Adipocyte (in vitro differentiated cells): ENCODE measurements around the gene ANKRD12.

Experiments
- DNase-seq: peaks from one replicate; pipeline ENCODE4 v3.0.0-alpha.2; 2015; ENCODE audit warnings: low read depth
- H3K27me3 ChIP-seq: replicated peaks from 2 replicates; pipeline ENCODE4 v1.7.0; 2013; ENCODE audit warnings: mild to moderate bottlenecking, low read length, moderate library complexity; ENCODE audit not compliant: control insufficient read depth, insufficient read depth
- H3K36me3 ChIP-seq: 2 replicates; pipeline ENCODE4 v1.7.0; 2013; ENCODE audit warnings: low read length, mild to moderate bottlenecking, moderate library complexity; ENCODE audit not compliant: control insufficient read depth, insufficient read depth, severe bottlenecking
- H3K4me1 ChIP-seq: 2 replicates; pipeline ENCODE4 v1.7.0; 2013; ENCODE audit warnings: mild to moderate bottlenecking, low read length, moderate library complexity; ENCODE audit not compliant: control insufficient read depth, insufficient read depth
- H3K4me3 ChIP-seq: 2 replicates; pipeline ENCODE4 v1.7.0; 2013; ENCODE audit warnings: mild to moderate bottlenecking, low read length, moderate library complexity
- H3K9ac ChIP-seq: 2 replicates; pipeline ENCODE4 v1.7.0; 2013; ENCODE audit warnings: mild to moderate bottlenecking, low read length, moderate library complexity
- H3K9me3 ChIP-seq: 2 replicates; pipeline ENCODE4 v1.7.0; 2013; ENCODE audit warnings: mild to moderate bottlenecking, low read length, moderate library complexity; ENCODE audit not compliant: control insufficient read depth

Gene ANKRD12

GRCh38 chr18:9191658-9192256, 55.2 kb downstream of the ANKRD12 start:
- DNase-seq = no peak
- Histone ChIP-seq H3K9ac (no peak overlapping the region), H3K9me3 (no peaks in the 10 kb centered on the region), H3K4me3 (no peak overlapping the region), H3K27me3 (no peaks in the 10 kb centered on the region), H3K4me1 (peaks cover 30% of the 10 kb centered on the region), H3K36me3 (peaks cover 58% of the 10 kb centered on the region)

GRCh38 chr18:9193031-9193430, 56.5 kb downstream of the ANKRD12 start:
- Histone ChIP-seq H3K4me3 (no peak overlapping the region), H3K9ac (no peak overlapping the region), H3K27me3 (no peaks in the 10 kb centered on the region), H3K36me3 (peaks cover 57% of the 10 kb centered on the region), H3K4me1 (peaks cover 27% of the 10 kb centered on the region), H3K9me3 (no peaks in the 10 kb centered on the region)
- no peak for DNase-seq

- H3K4me1 ChIP-seq = peaks cover 7% of the 10 kb centered on the region
- no peak overlapping the region for H3K4me3 ChIP-seq
- no peaks in the 10 kb centered on the region for H3K27me3 ChIP-seq
- DNase-seq = peak; percentile 44
- H3K36me3 ChIP-seq = peaks cover 38% of the 10 kb centered on the region
- H3K9me3 ChIP-seq = no peaks in the 10 kb centered on the region
- H3K9ac ChIP-seq = no peak overlapping the region
Measured at GRCh38 chr18:9196568-9196967, 60.0 kb downstream of the ANKRD12 start.

GRCh38 chr18:9199681-9200080, 63.1 kb downstream of the ANKRD12 start:
- H3K4me3 ChIP-seq = no peak overlapping the region
- H3K9ac ChIP-seq = no peak overlapping the region
- no peak for DNase-seq
- H3K27me3 ChIP-seq = no peaks in the 10 kb centered on the region
- H3K36me3 ChIP-seq = peaks cover 43% of the 10 kb centered on the region
- no peaks in the 10 kb centered on the region for H3K9me3 ChIP-seq
- H3K4me1 ChIP-seq = peaks cover 7% of the 10 kb centered on the region

GRCh38 chr18:9201224-9201623, 64.6 kb downstream of the ANKRD12 start:
- DNase-seq = no peak
- H3K9me3 ChIP-seq = no peaks in the 10 kb centered on the region
- H3K36me3 ChIP-seq = peaks cover 32% of the 10 kb centered on the region
- H3K4me1 ChIP-seq = peaks cover 6% of the 10 kb centered on the region
- no peaks in the 10 kb centered on the region for H3K27me3 ChIP-seq
- H3K9ac ChIP-seq = no peak overlapping the region
- no peak overlapping the region for H3K4me3 ChIP-seq

GRCh38 chr18:9204659-9205058, 68.1 kb downstream of the ANKRD12 start:
- Histone ChIP-seq H3K27me3 (no peaks in the 10 kb centered on the region), H3K36me3 (peaks cover 25% of the 10 kb centered on the region)
- no peak for DNase-seq

GRCh38 chr18:9206421-9206820, 69.8 kb downstream of the ANKRD12 start:
- H3K4me1 ChIP-seq = peaks cover 13% of the 10 kb centered on the region
- no peaks in the 10 kb centered on the region for H3K9me3 ChIP-seq
- no peak overlapping the region for H3K9ac ChIP-seq
- peak; percentile 39 for DNase-seq
- no peak overlapping the region for H3K4me3 ChIP-seq
- peaks cover 38% of the 10 kb centered on the region for H3K36me3 ChIP-seq
- no peaks in the 10 kb centered on the region for H3K27me3 ChIP-seq

More at GRCh38 chr18:9204659-9205058, 68.1 kb downstream of the ANKRD12 start:
- no peak overlapping the region for H3K9ac ChIP-seq
- H3K4me3 ChIP-seq = no peak overlapping the region
- H3K9me3 ChIP-seq = no peaks in the 10 kb centered on the region
- H3K4me1 ChIP-seq = peaks cover 12% of the 10 kb centered on the region

- DNase-seq = peak; percentile 66
- Histone ChIP-seq H3K4me3 (no peak overlapping the region), H3K4me1 (peaks cover 13% of the 10 kb centered on the region), H3K9me3 (no peaks in the 10 kb centered on the region), H3K27me3 (no peaks in the 10 kb centered on the region), H3K36me3 (peaks cover 57% of the 10 kb centered on the region), H3K9ac (no peak overlapping the region)
Measured at GRCh38 chr18:9209279-9209678, 72.7 kb downstream of the ANKRD12 start.

GRCh38 chr18:9210966-9211365, 74.4 kb downstream of the ANKRD12 start:
- Histone ChIP-seq H3K27me3 (no peaks in the 10 kb centered on the region), H3K4me3 (no peak overlapping the region), H3K9me3 (no peaks in the 10 kb centered on the region), H3K4me1 (peaks cover 25% of the 10 kb centered on the region), H3K36me3 (peaks cover 63% of the 10 kb centered on the region), H3K9ac (no peak overlapping the region)
- DNase-seq = no peak

GRCh38 chr18:9211955-9212354, 75.4 kb downstream of the ANKRD12 start:
- H3K4me3 ChIP-seq = no peak overlapping the region
- no peaks in the 10 kb centered on the region for H3K9me3 ChIP-seq
- H3K27me3 ChIP-seq = no peaks in the 10 kb centered on the region
- no peak for DNase-seq
- peaks cover 73% of the 10 kb centered on the region for H3K36me3 ChIP-seq
- H3K9ac ChIP-seq = no peak overlapping the region
- peaks cover 25% of the 10 kb centered on the region for H3K4me1 ChIP-seq

- H3K9ac ChIP-seq = no peak overlapping the region
- no peak for DNase-seq
- H3K27me3 ChIP-seq = no peaks in the 10 kb centered on the region
- no peak overlapping the region for H3K4me3 ChIP-seq
- H3K36me3 ChIP-seq = peaks cover 85% of the 10 kb centered on the region
- no peaks in the 10 kb centered on the region for H3K9me3 ChIP-seq
- peaks cover 23% of the 10 kb centered on the region for H3K4me1 ChIP-seq
Measured at GRCh38 chr18:9215221-9215933, 78.8 kb downstream of the ANKRD12 start.
